Loucy (cell line): Measurements from ENCODE around the gene POC1A.

Source experiments
- CTCF ChIP-seq: fragments of 200-600 bp; sonication (generic); conservative IDR thresholded peaks from 2 replicates; pipeline ENCODE4 v1.5.1; 2014; ENCODE audit warnings: mild to moderate bottlenecking, antibody characterized with exemption, low read length
- EZH2phosphoT487 ChIP-seq: fragments of 200-600 bp; IDR thresholded peaks from 2 replicates; pipeline ENCODE4 v1.6.1; 2018; ENCODE audit warnings: antibody characterized with exemption, mild to moderate bottlenecking, moderate library complexity, borderline replicate concordance

GRCh38 chr3:52194485-52195290 lies 40.5 kb upstream of the POC1A start:
- TF ChIP-seq CTCF = no peak
- TF ChIP-seq EZH2phosphoT487 = no peak
